PC-3 (cell line): ENCODE measurements around the gene CEMP1.

ENCODE experiments used
- EZH2 ChIP-seq: fragments of 300-600 bp; sonication (generic); IDR thresholded peaks from one replicate; pipeline ENCODE4 v1.6.1; 2017; ENCODE audit warnings: antibody characterized with exemption, mild to moderate bottlenecking, low read length; ENCODE audit not compliant: unreplicated experiment
- EZH2phosphoT487 ChIP-seq: fragments of 300-600 bp; sonication (generic); IDR thresholded peaks from 2 replicates; pipeline ENCODE4 v1.6.1; 2018; ENCODE audit warnings: mild to moderate bottlenecking, antibody characterized with exemption, low read length, borderline replicate concordance
- TF ChIP-seq, protein P1 (sequence below): fragments of 300-600 bp; sonication (generic); conservative IDR thresholded peaks from 2 replicates; pipeline ENCODE4 v1.5.1; 2017; ENCODE audit warnings: antibody characterized with exemption, low read depth, mild to moderate bottlenecking, low read length

DNA sequence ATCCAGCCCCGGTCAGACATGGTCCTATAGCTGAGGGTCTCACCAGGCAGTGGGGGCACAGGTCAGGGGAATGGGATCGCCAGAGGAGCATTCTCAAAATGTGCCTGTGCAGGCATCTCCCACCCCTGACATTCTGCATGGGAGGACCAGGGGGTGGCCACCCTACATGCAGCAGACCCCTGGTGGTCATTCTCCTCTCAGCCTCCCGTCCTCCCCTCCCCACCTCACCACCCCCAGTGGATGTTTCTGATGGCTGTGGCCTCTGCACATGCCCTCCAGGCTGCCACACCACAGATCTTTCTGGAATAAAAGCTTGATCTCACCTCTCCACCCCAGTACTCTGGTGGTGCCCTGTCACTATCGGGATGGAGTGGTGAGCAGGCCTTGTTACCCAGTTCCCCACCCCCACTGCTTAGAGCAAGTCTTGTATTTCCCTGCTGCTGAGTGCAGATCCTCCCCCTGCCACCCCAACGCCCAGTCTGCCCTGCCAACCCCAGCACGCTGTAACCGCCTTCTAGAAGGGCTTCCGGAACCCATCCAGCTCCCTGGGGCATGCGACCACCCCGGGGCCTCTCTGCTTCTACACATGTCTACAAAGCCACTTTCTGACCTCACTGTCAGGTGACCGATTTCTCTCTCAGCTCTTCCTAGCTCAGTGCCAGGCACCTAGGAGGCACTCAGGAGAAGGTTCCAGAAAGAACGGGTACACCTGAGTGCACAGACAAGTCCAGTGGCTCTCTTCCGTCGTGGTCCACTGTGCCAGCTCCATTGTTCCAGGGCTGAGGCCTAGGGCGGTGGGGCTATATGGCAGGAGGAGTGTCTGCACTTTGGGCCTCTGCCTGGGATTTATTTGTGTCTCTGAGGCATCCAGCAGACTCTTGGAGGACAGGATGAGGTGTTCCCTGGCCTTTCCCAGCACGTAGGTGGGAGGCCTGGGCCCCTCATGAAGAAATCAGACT lies 47.0 kb downstream of the CEMP1 start:
- TF ChIP-seq, protein P1, sequence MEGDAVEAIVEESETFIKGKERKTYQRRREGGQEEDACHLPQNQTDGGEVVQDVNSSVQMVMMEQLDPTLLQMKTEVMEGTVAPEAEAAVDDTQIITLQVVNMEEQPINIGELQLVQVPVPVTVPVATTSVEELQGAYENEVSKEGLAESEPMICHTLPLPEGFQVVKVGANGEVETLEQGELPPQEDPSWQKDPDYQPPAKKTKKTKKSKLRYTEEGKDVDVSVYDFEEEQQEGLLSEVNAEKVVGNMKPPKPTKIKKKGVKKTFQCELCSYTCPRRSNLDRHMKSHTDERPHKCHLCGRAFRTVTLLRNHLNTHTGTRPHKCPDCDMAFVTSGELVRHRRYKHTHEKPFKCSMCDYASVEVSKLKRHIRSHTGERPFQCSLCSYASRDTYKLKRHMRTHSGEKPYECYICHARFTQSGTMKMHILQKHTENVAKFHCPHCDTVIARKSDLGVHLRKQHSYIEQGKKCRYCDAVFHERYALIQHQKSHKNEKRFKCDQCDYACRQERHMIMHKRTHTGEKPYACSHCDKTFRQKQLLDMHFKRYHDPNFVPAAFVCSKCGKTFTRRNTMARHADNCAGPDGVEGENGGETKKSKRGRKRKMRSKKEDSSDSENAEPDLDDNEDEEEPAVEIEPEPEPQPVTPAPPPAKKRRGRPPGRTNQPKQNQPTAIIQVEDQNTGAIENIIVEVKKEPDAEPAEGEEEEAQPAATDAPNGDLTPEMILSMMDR: no peak
- no peak for TF ChIP-seq EZH2
- no peak for TF ChIP-seq EZH2phosphoT487
